ENCODE results near the gene ZIC1.

GRCh38 chr3:147370349-147370748 lies 38.8 kb upstream of the ZIC1 start:
- TF ChIP-seq CTCF (IDR thresholded peaks at IDR 0.05; ENCODE audit: low read depth, low read length), result no peak
- no peak for TF ChIP-seq EZH2phosphoT487 (IDR thresholded peaks at IDR 0.05; ENCODE audit: low read depth)

Measured in OCI-LY3 (cell line).